GM12801 (cell line): ENCODE data around the gene TMEM59L.

Experiments used
- CTCF ChIP-seq: IDR thresholded peaks from one replicate; pipeline ENCODE4 v1.5.1; 2011; ENCODE audit warnings: control low read depth; ENCODE audit not compliant: insufficient read length; ENCODE audit errors: extremely low read depth

TMEM59L gene

GRCh38 chr19:18580311-18580710, 32.4 kb upstream of the TMEM59L start:
- TF ChIP-seq CTCF, result no peak

- no peak for TF ChIP-seq CTCF
Observed at GRCh38 chr19:18586306-18586705, 26.4 kb upstream of the TMEM59L start.

GRCh38 chr19:18587561-18587960, 25.1 kb upstream of the TMEM59L start:
- TF ChIP-seq CTCF, result no peak

GRCh38 chr19:18587962-18588610, 24.6 kb upstream of the TMEM59L start:
- no peak for TF ChIP-seq CTCF

- no peak for TF ChIP-seq CTCF
Observed at GRCh38 chr19:18588611-18589379, 23.9 kb upstream of the TMEM59L start, which contains the start of gene REX1BD. Gene REX1BD (plus strand): TSS chr19:18588798. CDS start chr19:18588802, 4 bp downstream.

- no peak for TF ChIP-seq CTCF
Observed at GRCh38 chr19:18589380-18590272, 23.0 kb upstream of the TMEM59L start.
